ENCODE data around the gene CHI3L1. TPM values are rescaled to one million over a fixed set of nuclear protein-coding genes. Genes with fewer than 3 reads are reported as not detected.

The CHI3L1 gene
- polyA plus RNA-seq, 1 of the 3 experiments (the other 2 are of a cell fraction): not detected

DNA sequence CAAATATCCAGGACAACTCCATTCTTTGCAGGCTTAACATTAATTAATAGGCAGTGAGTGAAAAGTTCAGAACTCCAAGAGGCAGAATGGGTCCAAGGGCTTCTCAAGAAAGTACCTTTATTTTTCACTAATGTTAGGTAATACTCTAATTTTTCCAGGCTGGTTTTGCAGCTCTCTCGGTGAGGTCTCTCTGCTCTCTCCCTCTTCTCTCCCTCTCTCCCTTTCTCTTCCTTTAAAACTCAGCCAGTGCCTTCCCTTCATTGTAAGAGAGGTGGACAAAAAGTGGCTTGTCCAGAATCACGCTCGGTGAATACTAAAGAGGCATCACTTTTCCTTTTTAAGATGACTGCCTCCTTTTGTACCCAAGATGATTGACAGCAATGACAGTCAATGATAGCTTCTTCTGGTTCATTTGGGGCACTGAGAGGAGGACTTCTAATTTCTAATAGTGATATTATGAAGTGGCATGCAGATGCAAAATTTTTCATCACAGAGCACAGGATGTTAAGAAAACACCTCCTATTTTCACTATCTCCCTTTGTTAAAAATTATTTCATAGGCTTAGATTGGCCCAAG is 1.3 kb upstream of the CHI3L1 start:
- peaks cover 0 to 2% of the 10 kb centered on the region in 2 experiments; a peak in 1 of 4 replicates for H3K4me1 ChIP-seq (ENCODE audit: control insufficient read depth in 1 of 2, insufficient read depth in 2 of 2, low read depth in 1 of 2, low read length in 1 of 2)
- H2AFZ ChIP-seq (ENCODE audit: low read depth): no peak overlapping the region
- H3K9ac ChIP-seq: no peak overlapping the region
- no peaks in the 10 kb centered on the region for H3K27me3 ChIP-seq (ENCODE audit: insufficient read depth)
- H3K36me3 ChIP-seq (replicated peaks in 1 of 2; ENCODE audit: control insufficient read depth in 1 of 2, insufficient read depth in 2 of 2, low read length in 1 of 2): no peaks in the 10 kb centered on the region
- no peak overlapping the region for H3K4me3 ChIP-seq (ENCODE audit: low read depth in 2 of 2, low read length in 1 of 2)
- no peaks in the 10 kb centered on the region for H3K79me2 ChIP-seq (ENCODE audit: insufficient read depth)
- no peak overlapping the region for H3K27ac ChIP-seq (ENCODE audit: low read depth in 2 of 2, low read length in 1 of 2)
- H3K9me3 ChIP-seq: no peaks in the 10 kb centered on the region
- no peaks in the 10 kb centered on the region for H3F3A ChIP-seq (replicated peaks; ENCODE audit: insufficient read depth)
- H3K9me2 ChIP-seq: no peaks in the 10 kb centered on the region
- H3K4me2 ChIP-seq: no peak overlapping the region
- no peak for DNase-seq
- TF ChIP-seq RXRA (IDR thresholded peaks at IDR 0.05; ENCODE audit: borderline replicate concordance, low read depth) (no peak), FOXJ3 (CRISPR knock-in tag; IDR thresholded peaks at IDR 0.05) (no peak), JUND (IDR thresholded peaks at IDR 0.05) (no peak), FOSL2 (IDR thresholded peaks at IDR 0.05; ENCODE audit: borderline replicate concordance, low read depth) (no peak), GABPA (IDR thresholded peaks at IDR 0.05; ENCODE audit: low read depth) (no peak), NFIC (IDR thresholded peaks at IDR 0.05; ENCODE audit: borderline replicate concordance) (no peak)
- TF ChIP-seq, protein P1, sequence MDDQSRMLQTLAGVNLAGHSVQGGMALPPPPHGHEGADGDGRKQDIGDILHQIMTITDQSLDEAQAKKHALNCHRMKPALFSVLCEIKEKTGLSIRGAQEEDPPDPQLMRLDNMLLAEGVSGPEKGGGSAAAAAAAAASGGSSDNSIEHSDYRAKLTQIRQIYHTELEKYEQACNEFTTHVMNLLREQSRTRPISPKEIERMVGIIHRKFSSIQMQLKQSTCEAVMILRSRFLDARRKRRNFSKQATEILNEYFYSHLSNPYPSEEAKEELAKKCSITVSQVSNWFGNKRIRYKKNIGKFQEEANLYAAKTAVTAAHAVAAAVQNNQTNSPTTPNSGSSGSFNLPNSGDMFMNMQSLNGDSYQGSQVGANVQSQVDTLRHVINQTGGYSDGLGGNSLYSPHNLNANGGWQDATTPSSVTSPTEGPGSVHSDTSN (IDR thresholded peaks at IDR 0.05): no peak
- 61% methylated on average over 3 of the region's 3 CpGs for WGBS (ENCODE audit: low lambda C conversion rate)
- CTCF ChIA-PET: interaction anchor here (0.7 to 1.2 kb wide), 4 partner anchors 13 to 70 kb away, joined by 3 to 7 read pairs (median 4); no protein-coding TSS in a partner anchor
- no peaks in the 10 kb centered on the region for H4K20me1 ChIP-seq (ENCODE audit: insufficient read depth)
- POLR2A ChIA-PET: no interaction called here

DNA sequence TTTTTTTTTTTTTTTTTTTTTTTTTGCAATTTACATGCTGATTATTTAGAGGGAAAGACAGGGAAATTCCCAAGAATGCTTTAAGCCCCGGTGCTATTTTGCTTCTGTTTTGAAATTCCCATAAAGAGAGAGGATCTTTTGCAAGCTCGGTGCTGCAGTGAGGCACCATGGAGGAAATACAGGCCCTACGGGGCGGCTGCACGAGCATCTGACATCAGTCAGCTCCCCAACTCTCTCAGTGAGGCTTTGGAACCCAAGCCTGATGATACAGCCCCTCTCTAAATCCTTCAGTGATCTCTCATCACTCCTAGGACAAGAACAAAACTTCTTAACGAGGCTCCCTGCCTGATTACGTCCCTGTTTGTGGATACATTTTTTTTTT is 791 bp upstream of the CHI3L1 start:
- Histone ChIP-seq H3K4me3 (ENCODE audit: low read depth in 2 of 2, low read length in 1 of 2) (no peak overlapping the region), H3K4me2 (no peak overlapping the region), H3K27me3 (ENCODE audit: insufficient read depth) (no peaks in the 10 kb centered on the region), H3K9ac (no peak overlapping the region), H3F3A (replicated peaks; ENCODE audit: insufficient read depth) (no peaks in the 10 kb centered on the region), H3K79me2 (ENCODE audit: insufficient read depth) (no peaks in the 10 kb centered on the region), H3K4me1 (ENCODE audit: control insufficient read depth in 1 of 2, insufficient read depth in 2 of 2, low read depth in 1 of 2, low read length in 1 of 2) (peaks cover 0 to 7% of the 10 kb centered on the region in 2 experiments; a peak in 1 of 4 replicates), H4K20me1 (ENCODE audit: insufficient read depth) (no peaks in the 10 kb centered on the region), H2AFZ (ENCODE audit: low read depth) (no peak overlapping the region), H3K27ac (ENCODE audit: low read depth in 2 of 2, low read length in 1 of 2) (no peak overlapping the region), H3K36me3 (replicated peaks in 1 of 2; ENCODE audit: control insufficient read depth in 1 of 2, insufficient read depth in 2 of 2, low read length in 1 of 2) (no peaks in the 10 kb centered on the region), H3K9me3 (no peaks in the 10 kb centered on the region), H3K9me2 (no peaks in the 10 kb centered on the region)
- no peak for DNase-seq
- ChIA-PET CTCF (interaction anchor here (0.7 to 1.2 kb wide), 4 partner anchors 13 to 69 kb away, joined by 3 to 7 read pairs (median 4); no protein-coding TSS in a partner anchor), POLR2A (no interaction called here)
- WGBS (ENCODE audit: low lambda C conversion rate): 73% methylated on average over 7 of the region's 7 CpGs
- TF ChIP-seq, protein P2, sequence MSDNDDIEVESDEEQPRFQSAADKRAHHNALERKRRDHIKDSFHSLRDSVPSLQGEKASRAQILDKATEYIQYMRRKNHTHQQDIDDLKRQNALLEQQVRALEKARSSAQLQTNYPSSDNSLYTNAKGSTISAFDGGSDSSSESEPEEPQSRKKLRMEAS (IDR thresholded peaks at IDR 0.05; ENCODE audit: low read depth): no peak
- TF ChIP-seq MEF2A (IDR thresholded peaks at IDR 0.05; ENCODE audit: borderline replicate concordance, low read depth) (no peak), RXRA (IDR thresholded peaks at IDR 0.05; ENCODE audit: borderline replicate concordance, low read depth) (no peak), FOXJ3 (CRISPR knock-in tag; IDR thresholded peaks at IDR 0.05) (no peak), SIN3A (IDR thresholded peaks at IDR 0.05; ENCODE audit: borderline replicate concordance, low read depth, low read length) (no peak), TAF1 (IDR thresholded peaks at IDR 0.05; ENCODE audit: borderline replicate concordance, low read depth, low read length) (no peak), GATA2 (CRISPR knock-in tag; IDR thresholded peaks at IDR 0.05) (no peak), TCF12 (IDR thresholded peaks at IDR 0.05) (no peak), TEAD4 (IDR thresholded peaks at IDR 0.05; ENCODE audit: borderline replicate concordance, insufficient read depth) (no peak), NFIC (IDR thresholded peaks at IDR 0.05; ENCODE audit: borderline replicate concordance) (no peak), FOSL2 (IDR thresholded peaks at IDR 0.05; ENCODE audit: borderline replicate concordance, low read depth) (no peak), RAD21 (IDR thresholded peaks at IDR 0.05; ENCODE audit: low read length) (no peak), GABPA (IDR thresholded peaks at IDR 0.05; ENCODE audit: low read depth) (no peak)
- TF ChIP-seq, protein P3, sequence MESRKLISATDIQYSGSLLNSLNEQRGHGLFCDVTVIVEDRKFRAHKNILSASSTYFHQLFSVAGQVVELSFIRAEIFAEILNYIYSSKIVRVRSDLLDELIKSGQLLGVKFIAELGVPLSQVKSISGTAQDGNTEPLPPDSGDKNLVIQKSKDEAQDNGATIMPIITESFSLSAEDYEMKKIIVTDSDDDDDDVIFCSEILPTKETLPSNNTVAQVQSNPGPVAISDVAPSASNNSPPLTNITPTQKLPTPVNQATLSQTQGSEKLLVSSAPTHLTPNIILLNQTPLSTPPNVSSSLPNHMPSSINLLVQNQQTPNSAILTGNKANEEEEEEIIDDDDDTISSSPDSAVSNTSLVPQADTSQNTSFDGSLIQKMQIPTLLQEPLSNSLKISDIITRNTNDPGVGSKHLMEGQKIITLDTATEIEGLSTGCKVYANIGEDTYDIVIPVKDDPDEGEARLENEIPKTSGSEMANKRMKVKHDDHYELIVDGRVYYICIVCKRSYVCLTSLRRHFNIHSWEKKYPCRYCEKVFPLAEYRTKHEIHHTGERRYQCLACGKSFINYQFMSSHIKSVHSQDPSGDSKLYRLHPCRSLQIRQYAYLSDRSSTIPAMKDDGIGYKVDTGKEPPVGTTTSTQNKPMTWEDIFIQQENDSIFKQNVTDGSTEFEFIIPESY (IDR thresholded peaks at IDR 0.05; ENCODE audit: borderline replicate concordance, low read depth): no peak
- TF ChIP-seq, protein P4, sequence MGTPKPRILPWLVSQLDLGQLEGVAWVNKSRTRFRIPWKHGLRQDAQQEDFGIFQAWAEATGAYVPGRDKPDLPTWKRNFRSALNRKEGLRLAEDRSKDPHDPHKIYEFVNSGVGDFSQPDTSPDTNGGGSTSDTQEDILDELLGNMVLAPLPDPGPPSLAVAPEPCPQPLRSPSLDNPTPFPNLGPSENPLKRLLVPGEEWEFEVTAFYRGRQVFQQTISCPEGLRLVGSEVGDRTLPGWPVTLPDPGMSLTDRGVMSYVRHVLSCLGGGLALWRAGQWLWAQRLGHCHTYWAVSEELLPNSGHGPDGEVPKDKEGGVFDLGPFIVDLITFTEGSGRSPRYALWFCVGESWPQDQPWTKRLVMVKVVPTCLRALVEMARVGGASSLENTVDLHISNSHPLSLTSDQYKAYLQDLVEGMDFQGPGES (IDR thresholded peaks at IDR 0.05; ENCODE audit: low read depth, low read length): no peak
- TF ChIP-seq, protein P5, sequence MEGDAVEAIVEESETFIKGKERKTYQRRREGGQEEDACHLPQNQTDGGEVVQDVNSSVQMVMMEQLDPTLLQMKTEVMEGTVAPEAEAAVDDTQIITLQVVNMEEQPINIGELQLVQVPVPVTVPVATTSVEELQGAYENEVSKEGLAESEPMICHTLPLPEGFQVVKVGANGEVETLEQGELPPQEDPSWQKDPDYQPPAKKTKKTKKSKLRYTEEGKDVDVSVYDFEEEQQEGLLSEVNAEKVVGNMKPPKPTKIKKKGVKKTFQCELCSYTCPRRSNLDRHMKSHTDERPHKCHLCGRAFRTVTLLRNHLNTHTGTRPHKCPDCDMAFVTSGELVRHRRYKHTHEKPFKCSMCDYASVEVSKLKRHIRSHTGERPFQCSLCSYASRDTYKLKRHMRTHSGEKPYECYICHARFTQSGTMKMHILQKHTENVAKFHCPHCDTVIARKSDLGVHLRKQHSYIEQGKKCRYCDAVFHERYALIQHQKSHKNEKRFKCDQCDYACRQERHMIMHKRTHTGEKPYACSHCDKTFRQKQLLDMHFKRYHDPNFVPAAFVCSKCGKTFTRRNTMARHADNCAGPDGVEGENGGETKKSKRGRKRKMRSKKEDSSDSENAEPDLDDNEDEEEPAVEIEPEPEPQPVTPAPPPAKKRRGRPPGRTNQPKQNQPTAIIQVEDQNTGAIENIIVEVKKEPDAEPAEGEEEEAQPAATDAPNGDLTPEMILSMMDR (IDR thresholded peaks at IDR 0.05): no peak
- TF ChIP-seq, protein P6, sequence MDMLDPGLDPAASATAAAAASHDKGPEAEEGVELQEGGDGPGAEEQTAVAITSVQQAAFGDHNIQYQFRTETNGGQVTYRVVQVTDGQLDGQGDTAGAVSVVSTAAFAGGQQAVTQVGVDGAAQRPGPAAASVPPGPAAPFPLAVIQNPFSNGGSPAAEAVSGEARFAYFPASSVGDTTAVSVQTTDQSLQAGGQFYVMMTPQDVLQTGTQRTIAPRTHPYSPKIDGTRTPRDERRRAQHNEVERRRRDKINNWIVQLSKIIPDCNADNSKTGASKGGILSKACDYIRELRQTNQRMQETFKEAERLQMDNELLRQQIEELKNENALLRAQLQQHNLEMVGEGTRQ (IDR thresholded peaks at IDR 0.05; ENCODE audit: borderline replicate concordance, low read depth, low read length): no peak

Measured in SK-N-SH (cell line).